Tibial nerve (tissue), 4 donors: ENCODE measurements around the gene PLAAT4. TPM values are rescaled to one million over a fixed set of nuclear protein-coding genes. Genes with fewer than 3 reads are reported as not detected.

Experiments used
- DNase-seq, 2 donors: peaks; one replicate each; pipeline ENCODE4 v3.0.0-alpha.2; 2019; ENCODE audit warnings: low spot score in 2 of 2
- H3K27ac ChIP-seq, 4 donors: fragments of 200-600 bp; sonication (generic) in 3 of 4; one replicate each; pipeline ENCODE4 v1.5.1; 2017 to 2019; ENCODE audit warnings: mild to moderate bottlenecking in 1 of 4
- H3K27me3 ChIP-seq, 2 donors: fragments of 200-600 bp; sonication (generic) in 1 of 2; one replicate each; pipeline versions ENCODE4 v1.5.1 to v1.6.0; 2017 to 2019
- H3K36me3 ChIP-seq, 3 donors: fragments of 200-600 bp; sonication (generic); one replicate each; pipeline ENCODE4 v1.5.1; 2018 to 2019
- H3K4me1 ChIP-seq, 4 donors: fragments of 200-600 bp; sonication (generic) in 3 of 4; one replicate each; pipeline ENCODE4 v1.5.1; 2017 to 2019
- H3K4me3 ChIP-seq, 4 donors: fragments of 200-600 bp; sonication (generic) in 3 of 4; one replicate each; pipeline ENCODE4 v1.5.1; 2017 to 2019; ENCODE audit warnings: mild to moderate bottlenecking in 1 of 4, moderate library complexity in 1 of 4
- H3K9me3 ChIP-seq, 4 donors: fragments of 200-600 bp; sonication (generic) in 3 of 4; one replicate each; pipeline ENCODE4 v1.5.1; 2017 to 2019
- EP300 ChIP-seq, 2 donors: sonication (generic); formaldehyde crosslinking; IDR thresholded peaks; one replicate each; pipeline ENCODE4 v1.6.1; 2017; ENCODE audit warnings: antibody characterized with exemption in 2 of 2, mild to moderate bottlenecking in 1 of 2
- POLR2A ChIP-seq, 2 donors: fragments of 450-650 bp; IDR thresholded peaks; one replicate each; pipeline ENCODE4 v1.6.1; 2017; ENCODE audit warnings: antibody characterized with exemption in 2 of 2, mild to moderate bottlenecking in 2 of 2, moderate library complexity in 2 of 2
- WGBS, 2 donors: methylation state at CpG; one replicate each; pipeline ENCODE4 v1.1.5; 2018; 5-methylcytosine and 5-hydroxymethylcytosine counted together
- total RNA-seq, 4 donors: library from RNA; depleted of rRNA; stranded (reverse); fragments of >200 nt; gene quantifications; one replicate each; pipeline ENCODE4 v1.1.0, GENCODE V29; 2016
- TF ChIP-seq, protein P1 (sequence below), 5 experiments: fragments of 200-600 bp in 3 of 5; fragments of 450-650 bp in 2 of 5; sonication (generic) in 3 of 5; IDR thresholded peaks; one replicate each; pipeline ENCODE4 v1.5.1; 2016 to 2019; ENCODE audit warnings: antibody characterized with exemption in 5 of 5, mild to moderate bottlenecking in 3 of 5, moderate library complexity in 2 of 5

The PLAAT4 gene
- total RNA-seq, 4 donors from 2014 or later = 6.3 to 43.7 (median 23.0) TPM

DNA sequence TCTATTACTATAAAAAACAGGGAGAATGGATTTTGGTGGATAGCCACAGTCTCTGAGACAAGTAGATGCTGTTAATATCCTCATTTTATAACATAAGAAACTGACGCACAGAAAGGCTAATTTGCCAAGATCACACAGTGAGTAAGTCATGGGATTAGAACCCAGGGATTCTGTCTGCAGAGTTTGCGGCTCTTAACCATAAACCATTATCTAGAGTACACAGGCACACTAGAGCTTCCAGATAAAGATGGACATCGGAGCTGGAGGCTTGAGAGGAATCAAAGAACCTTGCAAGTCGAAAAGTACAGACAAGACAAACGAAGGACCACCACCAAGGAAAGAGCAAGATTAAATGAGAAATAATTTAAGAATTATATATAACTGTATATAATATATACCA is 19.5 kb upstream of the PLAAT4 start:
- DNase-seq = no peak
- no peaks in the 10 kb centered on the region for H3K36me3 ChIP-seq
- 93 to 97% methylated on average over 5 of the region's 5 CpGs for WGBS, 2 donors
- H3K27ac ChIP-seq = no peak overlapping the region
- no peak overlapping the region for H3K4me3 ChIP-seq
- H3K9me3 ChIP-seq = no peaks in the 10 kb centered on the region
- TF ChIP-seq POLR2A (IDR thresholded peaks at IDR 0.05) = no peak
- TF ChIP-seq, protein P1, sequence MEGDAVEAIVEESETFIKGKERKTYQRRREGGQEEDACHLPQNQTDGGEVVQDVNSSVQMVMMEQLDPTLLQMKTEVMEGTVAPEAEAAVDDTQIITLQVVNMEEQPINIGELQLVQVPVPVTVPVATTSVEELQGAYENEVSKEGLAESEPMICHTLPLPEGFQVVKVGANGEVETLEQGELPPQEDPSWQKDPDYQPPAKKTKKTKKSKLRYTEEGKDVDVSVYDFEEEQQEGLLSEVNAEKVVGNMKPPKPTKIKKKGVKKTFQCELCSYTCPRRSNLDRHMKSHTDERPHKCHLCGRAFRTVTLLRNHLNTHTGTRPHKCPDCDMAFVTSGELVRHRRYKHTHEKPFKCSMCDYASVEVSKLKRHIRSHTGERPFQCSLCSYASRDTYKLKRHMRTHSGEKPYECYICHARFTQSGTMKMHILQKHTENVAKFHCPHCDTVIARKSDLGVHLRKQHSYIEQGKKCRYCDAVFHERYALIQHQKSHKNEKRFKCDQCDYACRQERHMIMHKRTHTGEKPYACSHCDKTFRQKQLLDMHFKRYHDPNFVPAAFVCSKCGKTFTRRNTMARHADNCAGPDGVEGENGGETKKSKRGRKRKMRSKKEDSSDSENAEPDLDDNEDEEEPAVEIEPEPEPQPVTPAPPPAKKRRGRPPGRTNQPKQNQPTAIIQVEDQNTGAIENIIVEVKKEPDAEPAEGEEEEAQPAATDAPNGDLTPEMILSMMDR (IDR thresholded peaks at IDR 0.05) = no peak
- no peak for TF ChIP-seq EP300 (IDR thresholded peaks at IDR 0.05)
- no peaks in the 10 kb centered on the region for H3K27me3 ChIP-seq
- H3K4me1 ChIP-seq = no peaks in the 10 kb centered on the region

DNA sequence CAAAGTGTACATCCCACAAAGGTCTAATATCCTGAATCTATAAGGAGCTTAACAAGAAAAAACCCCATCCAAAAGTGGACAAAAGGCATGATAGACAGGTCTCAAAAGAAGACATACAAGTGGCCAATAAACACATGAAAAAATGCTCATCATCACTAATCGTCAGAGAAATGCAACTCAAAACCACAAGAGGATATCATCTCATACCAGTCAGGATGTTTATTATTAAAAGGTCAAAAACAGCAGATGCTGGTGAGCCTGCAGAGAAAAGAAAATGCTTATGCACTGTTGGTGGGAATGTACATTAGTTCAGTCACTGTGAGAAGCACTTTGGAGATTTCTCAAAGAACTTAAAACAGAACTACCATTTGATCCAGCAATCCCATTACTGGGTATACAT is 18.1 kb upstream of the PLAAT4 start:
- Histone ChIP-seq H3K4me1 (no peaks in the 10 kb centered on the region), H3K27me3 (no peaks in the 10 kb centered on the region), H3K27ac (no peak overlapping the region), H3K4me3 (no peak overlapping the region), H3K9me3 (no peaks in the 10 kb centered on the region), H3K36me3 (no peaks in the 10 kb centered on the region)
- WGBS, 2 donors = 24 to 32% methylated on average over 1 of the region's 1 CpG
- TF ChIP-seq, protein P1 (IDR thresholded peaks at IDR 0.05) = no peak
- TF ChIP-seq EP300 (IDR thresholded peaks at IDR 0.05) = no peak
- no peak for TF ChIP-seq POLR2A (IDR thresholded peaks at IDR 0.05)
- DNase-seq = no peak

DNA sequence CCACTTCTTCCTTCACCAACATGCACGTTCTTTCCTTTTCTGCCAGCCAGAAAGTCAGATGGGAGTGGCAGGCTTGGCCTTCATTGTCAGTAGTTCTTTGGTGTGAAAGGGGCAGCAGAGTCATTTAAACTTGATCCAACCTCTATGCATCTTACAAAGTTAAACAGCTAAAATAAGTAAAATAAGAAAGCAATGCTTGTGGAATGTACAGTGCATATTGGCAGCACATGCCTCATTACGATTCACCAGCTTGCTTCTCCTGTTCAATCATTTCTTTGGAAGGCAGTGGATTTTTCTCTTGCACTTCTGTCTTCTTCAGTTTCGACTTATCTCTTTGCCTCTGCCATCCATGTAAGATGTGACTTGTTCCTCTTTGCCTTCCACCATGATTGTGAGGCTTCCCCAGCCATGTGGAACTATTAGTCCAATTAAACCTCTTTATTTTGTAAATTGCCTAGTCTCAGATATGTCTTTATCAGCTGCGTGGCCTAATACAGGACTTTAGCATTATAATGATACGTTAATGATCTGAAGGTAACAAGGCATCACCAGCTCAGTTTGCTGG is 15.9 kb upstream of the PLAAT4 start:
- Histone ChIP-seq H3K9me3 (no peaks in the 10 kb centered on the region), H3K27me3 (no peaks in the 10 kb centered on the region), H3K36me3 (no peaks in the 10 kb centered on the region), H3K4me1 (no peaks in the 10 kb centered on the region), H3K4me3 (no peak overlapping the region), H3K27ac (no peak overlapping the region)
- TF ChIP-seq, protein P1 (IDR thresholded peaks at IDR 0.05) = no peak
- no peak for DNase-seq
- WGBS, 2 donors = 80 to 85% methylated on average over 5 of the region's 5 CpGs

DNA sequence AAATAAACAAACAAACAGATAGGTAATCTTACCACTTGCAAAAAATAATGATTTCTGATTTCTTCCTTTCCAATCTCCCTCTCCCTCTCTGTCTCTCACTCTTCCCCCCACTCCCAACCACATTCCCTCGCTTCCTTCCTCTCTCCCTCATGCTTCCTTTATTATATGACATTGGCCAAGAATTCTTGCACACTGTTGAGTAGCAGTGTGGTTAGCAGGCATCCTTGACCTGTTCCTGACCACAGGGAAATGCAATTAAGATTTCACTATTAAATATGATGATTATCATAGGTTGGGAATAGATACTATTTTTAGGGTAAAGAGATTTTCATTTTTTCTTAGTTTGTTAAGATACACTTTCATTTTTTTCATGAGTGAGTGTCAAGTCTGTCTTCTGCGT is 14.7 kb upstream of the PLAAT4 start:
- H3K4me3 ChIP-seq = no peak overlapping the region
- TF ChIP-seq, protein P1 (IDR thresholded peaks at IDR 0.05) = no peak
- TF ChIP-seq POLR2A (IDR thresholded peaks at IDR 0.05) = no peak
- TF ChIP-seq EP300 (IDR thresholded peaks at IDR 0.05) = no peak
- H3K27ac ChIP-seq = no peak overlapping the region
- no peaks in the 10 kb centered on the region for H3K4me1 ChIP-seq
- no peaks in the 10 kb centered on the region for H3K27me3 ChIP-seq
- WGBS, 2 donors = 77 to 86% methylated on average over 2 of the region's 2 CpGs
- no peak for DNase-seq
- no peaks in the 10 kb centered on the region for H3K36me3 ChIP-seq
- no peaks in the 10 kb centered on the region for H3K9me3 ChIP-seq

DNA sequence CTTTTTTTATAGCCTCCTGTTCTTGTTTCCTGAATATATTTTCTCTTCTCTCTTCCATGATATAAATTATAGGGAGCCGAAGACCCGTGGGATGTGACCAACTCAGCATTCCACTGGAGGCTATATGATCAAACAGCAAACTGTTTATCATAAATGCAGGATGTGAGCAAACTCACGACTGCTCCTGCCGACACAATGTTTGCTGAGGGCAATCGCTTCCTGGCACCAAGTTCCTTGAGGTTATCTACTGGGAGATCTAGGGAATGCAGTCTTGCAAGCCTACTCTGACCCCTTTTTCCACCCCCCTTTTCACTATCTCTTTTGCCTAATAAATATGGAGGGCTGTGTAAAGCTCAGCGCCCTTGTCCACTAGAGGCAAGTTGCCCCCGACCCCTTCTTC is 13.5 kb upstream of the PLAAT4 start:
- Histone ChIP-seq H3K9me3 (no peaks in the 10 kb centered on the region), H3K36me3 (no peaks in the 10 kb centered on the region), H3K4me1 (no peaks in the 10 kb centered on the region), H3K4me3 (no peak overlapping the region), H3K27me3 (no peaks in the 10 kb centered on the region), H3K27ac (no peak overlapping the region)
- no peak for DNase-seq
- TF ChIP-seq, protein P1 (IDR thresholded peaks at IDR 0.05) = no peak
- WGBS, 2 donors = 89 to 92% methylated on average over 7 of the region's 7 CpGs
